Liver (tissue), 9 donors: ENCODE results near the gene QPCTL. TPM values are rescaled to one million over a fixed set of nuclear protein-coding genes. Genes with fewer than 3 reads are reported as not detected.

Experiments used
- DNase-seq: peaks from one replicate; pipeline ENCODE4 v3.0.0-alpha.2; 2017; ENCODE audit warnings: low spot score
- H3K27ac ChIP-seq, 2 donors: one replicate each; pipeline ENCODE4 v1.7.0; 2013; ENCODE audit warnings: inconsistent platforms in 2 of 2, low read length in 2 of 2, control low read depth in 1 of 2, low read depth in 1 of 2, mild to moderate bottlenecking in 1 of 2
- H3K27me3 ChIP-seq, 4 donors: one replicate each; pipeline versions ENCODE4 v1.6.1 to v1.7.0; 2013; ENCODE audit warnings: low read length in 3 of 4, inconsistent platforms in 1 of 4, mild to moderate bottlenecking in 1 of 4, moderate library complexity in 1 of 4; ENCODE audit not compliant: control insufficient read depth in 4 of 4, insufficient read depth in 4 of 4
- H3K36me3 ChIP-seq, 4 donors: one replicate each; pipeline versions ENCODE4 v1.6.1 to v1.7.0; 2013; ENCODE audit warnings: low read length in 3 of 4, mild to moderate bottlenecking in 3 of 4, low read depth in 1 of 4, moderate library complexity in 1 of 4; ENCODE audit not compliant: control insufficient read depth in 4 of 4, insufficient read depth in 3 of 4
- H3K4me1 ChIP-seq, 4 donors: one replicate each; pipeline versions ENCODE4 v1.6.1 to v1.7.0; 2013; ENCODE audit warnings: low read length in 3 of 4, mild to moderate bottlenecking in 3 of 4, moderate library complexity in 1 of 4; ENCODE audit not compliant: control insufficient read depth in 4 of 4, insufficient read depth in 4 of 4
- H3K4me3 ChIP-seq, 3 donors: one replicate each; pipeline versions ENCODE4 v1.6.1 to v1.7.0; 2013; ENCODE audit warnings: low read length in 3 of 3, control low read depth in 1 of 3, low read depth in 1 of 3, mild to moderate bottlenecking in 1 of 3
- H3K9ac ChIP-seq, 2 donors: one replicate each; pipeline ENCODE4 v1.7.0; 2013; ENCODE audit warnings: low read length in 2 of 2, mild to moderate bottlenecking in 2 of 2, moderate library complexity in 2 of 2, control low read depth in 1 of 2, low read depth in 1 of 2
- H3K9me3 ChIP-seq, 4 donors: one replicate each; pipeline versions ENCODE4 v1.6.1 to v1.7.0; 2013; ENCODE audit warnings: low read length in 3 of 4; ENCODE audit not compliant: control insufficient read depth in 4 of 4
- EGR1 ChIP-seq, 2 donors: IDR thresholded peaks; 2 replicates each; pipeline ENCODE4 v1.6.1; 2016 to 2018; ENCODE audit warnings: antibody characterized with exemption in 2 of 2, low read depth in 2 of 2
- FOXA1 ChIP-seq: IDR thresholded peaks from 2 replicates; pipeline ENCODE4 v1.6.1; 2016; ENCODE audit warnings: antibody characterized with exemption
- FOXA2 ChIP-seq: IDR thresholded peaks from 2 replicates; pipeline ENCODE4 v1.6.1; 2016; ENCODE audit warnings: antibody characterized with exemption
- HNF4A ChIP-seq, 2 donors: conservative IDR thresholded peaks; 2 replicates each; pipeline ENCODE4 v1.6.1; 2016; ENCODE audit warnings: antibody characterized with exemption in 2 of 2, mild to moderate bottlenecking in 2 of 2
- HNF4G ChIP-seq: IDR thresholded peaks from 2 replicates; pipeline ENCODE4 v1.6.1; 2016; ENCODE audit warnings: antibody characterized with exemption
- JUND ChIP-seq, 2 donors: IDR thresholded peaks; 2 replicates each; pipeline ENCODE4 v1.6.1; 2016; ENCODE audit warnings: antibody characterized with exemption in 2 of 2
- NR2F2 ChIP-seq: IDR thresholded peaks from 2 replicates; pipeline ENCODE4 v1.6.1; 2016; ENCODE audit warnings: antibody characterized with exemption
- RXRA ChIP-seq, 2 donors: IDR thresholded peaks; 2 replicates each; pipeline ENCODE4 v1.6.1; 2017 to 2018; ENCODE audit warnings: antibody characterized with exemption in 2 of 2, mild to moderate bottlenecking in 1 of 2
- SP1 ChIP-seq: IDR thresholded peaks from 2 replicates; pipeline ENCODE4 v1.6.1; 2018; ENCODE audit warnings: antibody characterized with exemption, mild to moderate bottlenecking
- TAF1 ChIP-seq: conservative IDR thresholded peaks from 2 replicates; pipeline ENCODE4 v1.6.1; 2016; ENCODE audit warnings: antibody characterized with exemption, mild to moderate bottlenecking
- WGBS: extraction: QIAGEN DNeasy Blood & Tissue Kit; methylation state at CpG from one replicate; pipeline ENCODE4 v1.1.7; 2013; 5-methylcytosine and 5-hydroxymethylcytosine counted together
- polyA plus RNA-seq, 2 donors: library from polyadenylated mRNA; stranded (reverse) in 1 of 2; unstranded in 1 of 2; fragments of 200-250 nt in 1 of 2; fragments of >200 nt in 1 of 2; fragmentation: Nextera tagmentation in 1 of 2; extraction: Ambion mirVana in 1 of 2; gene quantifications; one replicate each; pipeline versions ENCODE4 v1.2.1 to v1.2.3, GENCODE V29; 2013 to 2015
- total RNA-seq, 2 donors: library from RNA; depleted of rRNA; stranded (reverse); fragments of >200 nt; gene quantifications; one replicate each; pipeline ENCODE4 v1.2.3, GENCODE V29; 2014
- TF ChIP-seq, protein P1 (sequence below): IDR thresholded peaks from 2 replicates; pipeline ENCODE4 v1.6.1; 2016; ENCODE audit warnings: antibody characterized with exemption
- TF ChIP-seq, protein P2 (sequence below): IDR thresholded peaks from 2 replicates; pipeline ENCODE4 v1.6.1; 2016; ENCODE audit warnings: antibody characterized with exemption
- TF ChIP-seq, protein P3 (sequence below): fragments of 150-350 bp; IDR thresholded peaks from 2 replicates; pipeline ENCODE4 v1.5.1; 2017; ENCODE audit warnings: improper control_type of control experiment, low read depth, low read length; ENCODE audit not compliant: missing input control
- TF ChIP-seq, protein P4 (sequence below): IDR thresholded peaks from 2 replicates; pipeline ENCODE4 v1.6.1; 2016; ENCODE audit warnings: antibody characterized with exemption, mild to moderate bottlenecking
- TF ChIP-seq, protein P5 (sequence below): IDR thresholded peaks from 2 replicates; pipeline ENCODE4 v1.6.1; 2016; ENCODE audit warnings: antibody characterized with exemption
- donor health status: healthy.
- donor health status: healthy.
- donor health status: healthy.
- donor health status: healthy.
- donor health status: healthy.

The QPCTL gene
- total and polyA plus RNA-seq, 4 donors, result 2.9 to 6.1 (median 4.1) TPM

DNA sequence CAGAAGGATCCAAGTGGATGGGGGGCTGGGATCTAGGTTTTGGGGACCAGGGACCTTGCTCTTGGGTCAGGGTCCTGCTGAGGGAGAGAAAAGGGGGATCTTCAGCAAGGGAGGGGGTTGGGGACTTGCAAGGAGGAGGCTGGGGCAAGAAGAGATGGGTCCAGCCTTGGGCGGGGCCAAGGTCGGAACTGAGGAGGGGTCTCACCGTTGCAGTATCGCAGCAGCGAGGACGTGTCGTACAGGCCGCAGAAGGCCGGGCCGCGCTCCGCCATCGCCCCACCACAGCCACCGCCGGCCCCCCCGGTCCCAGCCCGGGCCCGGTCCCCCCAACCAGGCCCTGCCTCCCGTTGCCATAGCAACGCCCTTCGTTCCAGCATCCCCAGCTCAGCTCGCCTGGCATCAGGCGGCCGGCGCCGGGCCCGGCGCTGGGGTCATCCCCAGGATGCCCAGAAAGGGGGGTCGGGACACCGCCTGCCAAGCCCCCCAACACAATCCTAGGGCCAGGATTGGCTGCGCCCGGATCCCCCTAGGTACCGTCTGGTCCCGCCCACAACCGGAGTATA is 47.3 kb upstream of the QPCTL start:
- DNase-seq, result no peak
- TF ChIP-seq EGR1 (IDR thresholded peaks at IDR 0.05; ENCODE audit: low read depth in 2 of 2), result no peak
- TF ChIP-seq FOXA1, result no peak
- no peak for TF ChIP-seq JUND (IDR thresholded peaks at IDR 0.05)
- TF ChIP-seq RXRA (IDR thresholded peaks at IDR 0.05), result no peak
- TF ChIP-seq TAF1, result no peak
- TF ChIP-seq, protein P1, sequence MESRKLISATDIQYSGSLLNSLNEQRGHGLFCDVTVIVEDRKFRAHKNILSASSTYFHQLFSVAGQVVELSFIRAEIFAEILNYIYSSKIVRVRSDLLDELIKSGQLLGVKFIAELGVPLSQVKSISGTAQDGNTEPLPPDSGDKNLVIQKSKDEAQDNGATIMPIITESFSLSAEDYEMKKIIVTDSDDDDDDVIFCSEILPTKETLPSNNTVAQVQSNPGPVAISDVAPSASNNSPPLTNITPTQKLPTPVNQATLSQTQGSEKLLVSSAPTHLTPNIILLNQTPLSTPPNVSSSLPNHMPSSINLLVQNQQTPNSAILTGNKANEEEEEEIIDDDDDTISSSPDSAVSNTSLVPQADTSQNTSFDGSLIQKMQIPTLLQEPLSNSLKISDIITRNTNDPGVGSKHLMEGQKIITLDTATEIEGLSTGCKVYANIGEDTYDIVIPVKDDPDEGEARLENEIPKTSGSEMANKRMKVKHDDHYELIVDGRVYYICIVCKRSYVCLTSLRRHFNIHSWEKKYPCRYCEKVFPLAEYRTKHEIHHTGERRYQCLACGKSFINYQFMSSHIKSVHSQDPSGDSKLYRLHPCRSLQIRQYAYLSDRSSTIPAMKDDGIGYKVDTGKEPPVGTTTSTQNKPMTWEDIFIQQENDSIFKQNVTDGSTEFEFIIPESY, result no peak
- no peak for TF ChIP-seq HNF4G
- TF ChIP-seq NR2F2, result no peak
- TF ChIP-seq HNF4A (conservative IDR thresholded peaks at IDR 0.05), result no peak
- TF ChIP-seq FOXA2, result no peak
- TF ChIP-seq SP1, result no peak
- TF ChIP-seq, protein P2, sequence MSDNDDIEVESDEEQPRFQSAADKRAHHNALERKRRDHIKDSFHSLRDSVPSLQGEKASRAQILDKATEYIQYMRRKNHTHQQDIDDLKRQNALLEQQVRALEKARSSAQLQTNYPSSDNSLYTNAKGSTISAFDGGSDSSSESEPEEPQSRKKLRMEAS, result no peak
- TF ChIP-seq, protein P3, sequence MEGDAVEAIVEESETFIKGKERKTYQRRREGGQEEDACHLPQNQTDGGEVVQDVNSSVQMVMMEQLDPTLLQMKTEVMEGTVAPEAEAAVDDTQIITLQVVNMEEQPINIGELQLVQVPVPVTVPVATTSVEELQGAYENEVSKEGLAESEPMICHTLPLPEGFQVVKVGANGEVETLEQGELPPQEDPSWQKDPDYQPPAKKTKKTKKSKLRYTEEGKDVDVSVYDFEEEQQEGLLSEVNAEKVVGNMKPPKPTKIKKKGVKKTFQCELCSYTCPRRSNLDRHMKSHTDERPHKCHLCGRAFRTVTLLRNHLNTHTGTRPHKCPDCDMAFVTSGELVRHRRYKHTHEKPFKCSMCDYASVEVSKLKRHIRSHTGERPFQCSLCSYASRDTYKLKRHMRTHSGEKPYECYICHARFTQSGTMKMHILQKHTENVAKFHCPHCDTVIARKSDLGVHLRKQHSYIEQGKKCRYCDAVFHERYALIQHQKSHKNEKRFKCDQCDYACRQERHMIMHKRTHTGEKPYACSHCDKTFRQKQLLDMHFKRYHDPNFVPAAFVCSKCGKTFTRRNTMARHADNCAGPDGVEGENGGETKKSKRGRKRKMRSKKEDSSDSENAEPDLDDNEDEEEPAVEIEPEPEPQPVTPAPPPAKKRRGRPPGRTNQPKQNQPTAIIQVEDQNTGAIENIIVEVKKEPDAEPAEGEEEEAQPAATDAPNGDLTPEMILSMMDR, result no peak
- TF ChIP-seq, protein P4, sequence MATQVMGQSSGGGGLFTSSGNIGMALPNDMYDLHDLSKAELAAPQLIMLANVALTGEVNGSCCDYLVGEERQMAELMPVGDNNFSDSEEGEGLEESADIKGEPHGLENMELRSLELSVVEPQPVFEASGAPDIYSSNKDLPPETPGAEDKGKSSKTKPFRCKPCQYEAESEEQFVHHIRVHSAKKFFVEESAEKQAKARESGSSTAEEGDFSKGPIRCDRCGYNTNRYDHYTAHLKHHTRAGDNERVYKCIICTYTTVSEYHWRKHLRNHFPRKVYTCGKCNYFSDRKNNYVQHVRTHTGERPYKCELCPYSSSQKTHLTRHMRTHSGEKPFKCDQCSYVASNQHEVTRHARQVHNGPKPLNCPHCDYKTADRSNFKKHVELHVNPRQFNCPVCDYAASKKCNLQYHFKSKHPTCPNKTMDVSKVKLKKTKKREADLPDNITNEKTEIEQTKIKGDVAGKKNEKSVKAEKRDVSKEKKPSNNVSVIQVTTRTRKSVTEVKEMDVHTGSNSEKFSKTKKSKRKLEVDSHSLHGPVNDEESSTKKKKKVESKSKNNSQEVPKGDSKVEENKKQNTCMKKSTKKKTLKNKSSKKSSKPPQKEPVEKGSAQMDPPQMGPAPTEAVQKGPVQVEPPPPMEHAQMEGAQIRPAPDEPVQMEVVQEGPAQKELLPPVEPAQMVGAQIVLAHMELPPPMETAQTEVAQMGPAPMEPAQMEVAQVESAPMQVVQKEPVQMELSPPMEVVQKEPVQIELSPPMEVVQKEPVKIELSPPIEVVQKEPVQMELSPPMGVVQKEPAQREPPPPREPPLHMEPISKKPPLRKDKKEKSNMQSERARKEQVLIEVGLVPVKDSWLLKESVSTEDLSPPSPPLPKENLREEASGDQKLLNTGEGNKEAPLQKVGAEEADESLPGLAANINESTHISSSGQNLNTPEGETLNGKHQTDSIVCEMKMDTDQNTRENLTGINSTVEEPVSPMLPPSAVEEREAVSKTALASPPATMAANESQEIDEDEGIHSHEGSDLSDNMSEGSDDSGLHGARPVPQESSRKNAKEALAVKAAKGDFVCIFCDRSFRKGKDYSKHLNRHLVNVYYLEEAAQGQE, result no peak
- TF ChIP-seq, protein P5, sequence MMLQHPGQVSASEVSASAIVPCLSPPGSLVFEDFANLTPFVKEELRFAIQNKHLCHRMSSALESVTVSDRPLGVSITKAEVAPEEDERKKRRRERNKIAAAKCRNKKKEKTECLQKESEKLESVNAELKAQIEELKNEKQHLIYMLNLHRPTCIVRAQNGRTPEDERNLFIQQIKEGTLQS, result no peak
- Histone ChIP-seq H3K4me1 (peaks cover 5 to 33% (median 19%) of the 10 kb centered on the region in 4 donors), H3K9ac (no peak overlapping the region), H3K27me3 (no peaks in the 10 kb centered on the region), H3K9me3 (no peaks in the 10 kb centered on the region), H3K36me3 (no peaks in the 10 kb centered on the region), H3K27ac (no peak overlapping the region), H3K4me3 (peak overlapping the region in 1 of 3 donors; percentile 36)
- 15% methylated on average over 35 of the region's 35 CpGs for WGBS
